Activated CD4-positive, alpha-beta T cell treated with anti-CD3 and anti-CD28 coated beads for 48 hours (primary cell): Measurements from ENCODE around the gene TMC6.
"Not testable (repeated sequence)": the region's sequence is repeated elsewhere in the genome, so short reads cannot be mapped to it uniquely, and the experiment has no call there.

Experiments used
- DNase-seq: peaks from one replicate; pipeline ENCODE4 v3.0.0-alpha.2; 2020

Gene TMC6

GRCh38 chr17:78107976-78108725, 20.4 kb downstream of the TMC6 start:
- no peak for DNase-seq

GRCh38 chr17:78107457-78107856, 21.1 kb downstream of the TMC6 start:
- DNase-seq = peak; percentile 43

- no peak for DNase-seq
Observed at GRCh38 chr17:78106211-78106610, 22.3 kb downstream of the TMC6 start.

- no peak for DNase-seq
Observed at GRCh38 chr17:78105551-78105950, 23.0 kb downstream of the TMC6 start.

- no peak for DNase-seq
Observed at GRCh38 chr17:78105101-78105500, 23.5 kb downstream of the TMC6 start.

- no peak for DNase-seq
Observed at GRCh38 chr17:78104540-78104941, 24.0 kb downstream of the TMC6 start.

GRCh38 chr17:78103311-78103710, 25.2 kb downstream of the TMC6 start:
- DNase-seq = no peak

GRCh38 chr17:78101542-78101941, 27.0 kb downstream of the TMC6 start:
- DNase-seq = no peak

GRCh38 chr17:78101112-78101511, 27.4 kb downstream of the TMC6 start:
- DNase-seq = no peak

GRCh38 chr17:78096093-78096492, 32.5 kb downstream of the TMC6 start:
- no peak for DNase-seq

GRCh38 chr17:78095035-78095434, 33.5 kb downstream of the TMC6 start:
- no peak for DNase-seq

- DNase-seq = no peak
Observed at GRCh38 chr17:78092794-78093324, 35.7 kb downstream of the TMC6 start.

GRCh38 chr17:78089576-78090281, 38.8 kb downstream of the TMC6 start:
- DNase-seq = no peak

- no peak for DNase-seq
Observed at GRCh38 chr17:78088529-78088928, 40.0 kb downstream of the TMC6 start.

- no peak for DNase-seq
Observed at GRCh38 chr17:78086740-78087139, 41.8 kb downstream of the TMC6 start.

- no peak for DNase-seq
Observed at GRCh38 chr17:78082988-78083387, 45.6 kb downstream of the TMC6 start.

- DNase-seq = not testable (repeated sequence)
Observed at GRCh38 chr17:78082355-78082872, 46.1 kb downstream of the TMC6 start.

- no peak for DNase-seq
Observed at GRCh38 chr17:78081551-78081950, 47.0 kb downstream of the TMC6 start.

- DNase-seq = no peak
Observed at GRCh38 chr17:78079253-78079652, 49.3 kb downstream of the TMC6 start.

GRCh38 chr17:78075545-78075944, 53.0 kb downstream of the TMC6 start:
- DNase-seq = no peak

GRCh38 chr17:78075011-78075410, 53.5 kb downstream of the TMC6 start:
- no peak for DNase-seq

- no peak for DNase-seq
Observed at GRCh38 chr17:78072961-78073360, 55.6 kb downstream of the TMC6 start.

GRCh38 chr17:78069695-78070094, 58.9 kb downstream of the TMC6 start:
- DNase-seq = no peak

- not testable (repeated sequence) for DNase-seq
Observed at GRCh38 chr17:78066976-78067375, 61.6 kb downstream of the TMC6 start.
